DND-41 (cell line): Measurements from ENCODE around the gene SYNGR3.
"Not testable (repeated sequence)": the region's sequence is repeated elsewhere in the genome, so short reads cannot be mapped to it uniquely, and the experiment has no call there.

ENCODE experiments used
- CTCF ChIP-seq: IDR thresholded peaks from 2 replicates; pipeline ENCODE4 v1.5.1; 2012; ENCODE audit warnings: borderline replicate concordance, low read length, moderate library complexity, mild to moderate bottlenecking; ENCODE audit not compliant: poor library complexity, severe bottlenecking; ENCODE audit errors: extremely low read depth
- EZH2 ChIP-seq: IDR thresholded peaks from 3 replicates; pipeline ENCODE4 v1.6.1; 2012; ENCODE audit warnings: borderline replicate concordance, low read depth, mild to moderate bottlenecking, moderate library complexity, low read length, inconsistent platforms; ENCODE audit not compliant: severe bottlenecking

DNA sequence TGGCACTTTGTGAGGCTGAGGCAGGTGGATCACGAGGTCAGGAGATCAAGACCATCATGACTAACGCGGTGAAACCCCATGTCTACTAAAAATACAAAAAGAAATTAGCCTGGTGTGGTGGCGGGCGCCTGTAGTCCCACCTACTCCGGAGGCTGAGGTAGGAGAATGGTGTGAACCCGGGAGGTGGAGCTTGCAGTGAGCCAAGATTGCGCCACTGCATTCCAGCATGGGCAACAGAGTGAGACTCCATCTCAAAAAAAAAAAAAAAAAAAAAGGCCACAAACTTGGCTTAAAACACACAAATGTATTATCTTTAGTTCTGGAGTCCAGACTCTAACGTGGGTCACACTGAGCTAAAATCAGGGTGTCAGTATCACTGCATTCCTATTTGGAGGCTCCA is 22.0 kb downstream of the SYNGR3 start:
- TF ChIP-seq EZH2, CTCF: not testable (repeated sequence)
